GM18873 (cell line): ENCODE data around the gene CRYM.
A peak's percentile ranks its signal among the peaks of the same experiment; 100 is the strongest.
"Not testable (repeated sequence)": the region's sequence is repeated elsewhere in the genome, so short reads cannot be mapped to it uniquely, and the experiment has no call there.

Experiments used
- ATAC-seq: cut with Tn5 transposase; IDR thresholded peaks from one replicate; pipeline ENCODE4 v1.9.1; 2021; ENCODE audit warnings: mild to moderate bottlenecking, moderate library complexity, moderate number of reproducible peaks; ENCODE audit not compliant: unreplicated experiment, low FRiP score

Gene CRYM

GRCh38 chr16:21281698-21282389 lies 3.8 kb upstream of the CRYM start:
- ATAC-seq = no peak

DNA sequence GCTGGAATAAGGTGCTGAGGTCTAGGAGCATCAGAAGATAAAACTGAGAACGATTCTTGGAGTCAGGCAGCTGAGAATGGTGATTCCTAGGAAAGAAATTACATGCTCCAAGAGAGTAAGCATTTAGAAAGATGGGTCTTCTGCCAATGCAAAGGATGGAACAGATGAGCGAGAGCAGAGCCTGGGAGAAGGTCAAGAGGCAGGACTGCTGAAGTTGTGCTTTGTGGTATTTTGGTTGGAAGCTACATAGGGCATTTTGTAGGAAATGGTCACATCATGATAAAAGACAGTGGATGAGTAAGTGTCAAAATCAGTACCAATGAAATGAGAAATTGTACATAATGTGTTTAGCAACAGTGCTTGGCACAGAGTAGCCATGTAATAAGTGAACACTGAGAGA lies 1.4 kb upstream of the CRYM start:
- ATAC-seq = no peak

DNA sequence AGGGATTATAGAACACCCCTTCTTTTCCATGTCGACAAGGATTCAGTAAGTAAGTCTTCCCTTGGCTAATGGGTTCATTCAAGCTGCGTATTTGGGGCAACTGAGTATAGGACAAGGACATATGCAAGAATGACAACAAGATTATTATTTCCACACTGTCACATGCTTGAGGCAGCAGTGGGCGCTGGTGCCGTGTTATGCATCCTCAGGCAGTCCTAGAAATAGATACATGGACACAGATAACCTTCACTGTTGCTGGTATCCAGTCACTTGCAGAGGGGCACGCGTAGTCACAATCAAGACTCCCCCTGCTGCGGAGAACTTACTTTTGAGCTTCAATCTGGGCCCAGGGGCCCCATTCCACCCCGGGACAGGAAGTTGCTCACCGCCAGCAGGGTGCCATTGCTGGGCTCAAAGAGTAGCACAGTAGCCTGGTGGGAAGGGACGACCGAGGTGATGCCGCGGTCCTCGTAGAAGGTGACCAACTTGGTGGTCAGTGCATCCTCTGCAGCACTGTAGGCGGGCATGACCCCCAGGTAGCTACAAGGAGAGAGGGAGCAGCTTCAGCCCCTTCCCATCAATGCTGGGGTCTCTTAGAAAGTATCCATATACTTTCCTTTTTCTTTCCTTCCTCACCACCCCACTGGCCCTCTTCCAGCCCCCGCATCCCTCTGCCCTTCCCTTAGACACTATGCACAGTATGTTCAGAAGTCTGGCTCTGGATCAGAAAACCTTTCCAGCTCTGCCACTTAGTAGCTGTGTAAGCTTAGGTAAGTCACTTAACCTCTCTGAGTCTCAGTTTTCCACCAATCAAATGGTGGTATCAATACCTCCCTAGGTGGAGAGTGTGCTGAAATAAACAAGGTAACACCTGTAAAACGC lies 804 bp downstream of the CRYM start:
- ATAC-seq = no peak

DNA sequence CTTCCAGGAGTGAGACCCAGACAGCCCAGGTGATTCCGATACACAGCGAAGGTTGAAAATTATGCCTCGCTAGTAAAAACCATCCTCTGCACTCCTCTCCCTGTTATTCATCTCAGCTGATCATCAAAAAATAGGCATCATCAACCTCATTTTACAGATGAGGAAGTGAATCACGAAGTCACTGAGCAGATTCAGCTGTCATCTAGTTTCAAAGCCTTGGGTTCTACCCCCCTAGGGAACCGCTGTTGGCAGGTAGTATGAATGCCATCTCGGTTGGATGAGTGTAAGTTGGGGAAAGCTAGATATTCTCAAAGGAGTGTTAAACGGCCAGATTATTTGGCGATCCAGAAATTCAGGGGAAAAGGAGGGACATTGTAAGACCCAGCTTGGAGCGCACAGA lies 2.0 kb downstream of the CRYM start:
- ATAC-seq = no peak

DNA sequence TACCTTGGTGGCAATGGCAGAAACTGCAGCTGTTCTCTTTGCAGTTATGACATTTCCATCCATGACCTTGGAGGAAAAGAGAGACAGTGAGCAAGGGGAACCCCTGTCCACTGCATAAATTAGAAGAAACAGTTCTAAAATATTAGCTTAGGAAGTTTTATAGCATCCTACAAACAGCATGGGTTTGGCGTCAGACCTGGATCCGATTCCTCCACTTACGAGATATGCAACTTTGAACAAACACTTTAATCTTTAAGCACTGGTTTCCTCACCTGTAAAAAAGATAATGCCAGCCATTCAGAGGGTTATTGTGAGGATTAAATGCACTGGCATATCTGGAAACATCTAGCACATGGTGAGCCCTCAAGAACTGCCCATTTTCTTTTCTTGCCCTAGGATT lies 2.6 kb downstream of the CRYM start:
- no peak for ATAC-seq

GRCh38 chr16:21274172-21274726 lies 3.8 kb downstream of the CRYM start:
- no peak for ATAC-seq

DNA sequence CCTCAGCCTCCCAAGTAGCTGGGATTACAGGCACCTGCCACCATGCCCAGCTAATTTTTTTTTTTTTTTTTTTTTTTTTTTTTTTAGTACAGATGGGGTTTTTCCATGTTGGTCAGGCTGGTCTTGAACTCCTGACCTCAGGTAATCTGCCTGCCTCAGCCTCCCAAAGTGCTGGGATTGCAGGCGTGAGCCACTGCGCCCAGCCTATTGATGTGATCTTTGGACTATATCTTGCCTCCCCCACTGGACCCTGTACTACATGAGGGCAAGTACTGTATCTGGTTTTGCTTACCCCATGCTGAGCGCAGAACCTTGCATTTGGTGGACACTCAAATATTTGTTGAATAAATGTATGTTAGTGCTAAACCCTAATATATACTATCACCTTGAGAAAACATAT lies 5.3 kb downstream of the CRYM start:
- not testable (repeated sequence) for ATAC-seq

- no peak for ATAC-seq
Observed at GRCh38 chr16:21272253-21272652, 5.8 kb downstream of the CRYM start.

DNA sequence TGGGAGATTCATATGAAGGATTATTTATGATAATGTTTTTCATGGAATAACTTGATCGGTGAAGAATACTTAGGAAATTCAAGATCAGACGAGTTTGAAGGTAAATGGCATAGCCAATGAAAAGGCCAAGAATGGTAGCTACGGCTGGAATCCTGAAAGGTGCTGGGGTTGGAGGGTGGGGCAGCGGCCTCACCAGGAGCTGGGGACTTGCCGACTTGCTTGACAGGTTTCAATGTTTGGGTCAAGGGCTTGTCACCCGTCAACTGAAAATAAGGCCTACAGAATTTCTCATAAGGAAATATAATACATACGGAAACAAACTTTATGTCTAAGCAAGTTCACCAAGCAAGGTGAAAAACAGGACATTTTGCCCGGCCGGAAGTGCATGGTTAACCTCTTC lies 9.9 kb downstream of the CRYM start:
- no peak for ATAC-seq

DNA sequence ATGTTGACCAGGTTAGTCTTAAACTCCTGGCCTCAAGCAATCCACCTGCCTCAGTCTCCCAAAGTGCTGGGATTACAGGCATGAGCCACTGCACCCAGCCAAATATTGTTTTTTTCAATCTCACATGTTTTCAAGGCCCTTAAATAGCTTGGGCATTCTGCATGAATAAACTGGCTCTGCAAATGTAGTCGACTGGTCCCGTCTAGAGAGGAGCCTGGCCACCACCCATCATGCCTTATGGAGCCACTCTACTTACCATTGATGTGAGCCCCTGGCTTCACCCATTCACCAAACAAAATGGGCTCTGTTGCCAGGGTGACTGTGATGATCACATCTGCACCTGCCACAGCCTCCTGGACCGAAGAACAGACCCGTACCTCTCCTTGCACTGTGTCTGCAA lies 10.8 kb downstream of the CRYM start:
- ATAC-seq = no peak

GRCh38 chr16:21265104-21265837 lies 12.8 kb downstream of the CRYM start:
- no peak for ATAC-seq

- no peak for ATAC-seq
Observed at GRCh38 chr16:21264571-21265036, 13.5 kb downstream of the CRYM start.

DNA sequence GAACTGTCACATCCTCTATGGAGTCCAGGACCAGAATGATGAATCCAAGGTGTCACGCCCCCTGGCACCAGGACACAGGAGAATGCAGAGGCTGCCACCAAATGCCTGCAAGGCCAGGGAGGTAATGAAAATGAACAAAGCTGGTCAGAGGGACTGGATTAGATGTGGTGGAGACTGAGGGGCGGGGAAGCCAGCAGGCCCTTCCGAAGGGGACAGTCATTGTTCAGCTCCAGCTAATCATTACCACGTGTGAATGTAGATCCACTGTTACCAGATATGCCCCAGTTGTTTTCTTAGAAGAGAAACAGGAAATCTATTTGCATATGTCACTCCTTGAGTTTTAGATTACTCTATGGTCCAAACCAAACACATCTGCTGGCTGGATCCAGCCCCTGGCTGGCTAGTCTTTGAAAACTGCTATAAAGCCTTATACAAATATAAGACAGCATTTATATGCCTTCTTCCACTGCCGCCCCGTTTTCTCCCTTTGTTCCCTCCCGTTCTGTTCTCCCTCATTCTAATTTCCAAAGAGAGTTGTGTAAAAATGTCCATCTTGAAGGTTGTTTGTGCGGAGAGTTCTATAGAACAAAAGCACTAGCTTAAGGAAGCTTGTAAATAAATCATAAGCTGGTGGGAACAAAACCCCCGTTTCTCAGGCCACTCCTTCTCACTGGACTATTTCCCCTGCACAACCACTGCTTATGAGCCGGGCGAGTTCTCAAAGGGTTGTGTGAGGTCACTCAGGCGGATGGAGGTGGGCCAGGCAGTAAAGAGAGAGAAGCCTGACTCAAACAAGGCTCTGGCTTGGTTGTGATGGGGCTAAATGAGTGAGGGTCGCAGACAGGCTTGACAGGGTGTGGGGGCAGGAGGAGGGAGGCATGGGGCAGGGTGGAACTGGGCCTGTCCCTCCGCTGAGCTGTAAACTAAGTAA lies 14.2 kb downstream of the CRYM start:
- peak; percentile 81 for ATAC-seq

- no peak for ATAC-seq
Observed at GRCh38 chr16:21262779-21263639, 15.1 kb downstream of the CRYM start.

DNA sequence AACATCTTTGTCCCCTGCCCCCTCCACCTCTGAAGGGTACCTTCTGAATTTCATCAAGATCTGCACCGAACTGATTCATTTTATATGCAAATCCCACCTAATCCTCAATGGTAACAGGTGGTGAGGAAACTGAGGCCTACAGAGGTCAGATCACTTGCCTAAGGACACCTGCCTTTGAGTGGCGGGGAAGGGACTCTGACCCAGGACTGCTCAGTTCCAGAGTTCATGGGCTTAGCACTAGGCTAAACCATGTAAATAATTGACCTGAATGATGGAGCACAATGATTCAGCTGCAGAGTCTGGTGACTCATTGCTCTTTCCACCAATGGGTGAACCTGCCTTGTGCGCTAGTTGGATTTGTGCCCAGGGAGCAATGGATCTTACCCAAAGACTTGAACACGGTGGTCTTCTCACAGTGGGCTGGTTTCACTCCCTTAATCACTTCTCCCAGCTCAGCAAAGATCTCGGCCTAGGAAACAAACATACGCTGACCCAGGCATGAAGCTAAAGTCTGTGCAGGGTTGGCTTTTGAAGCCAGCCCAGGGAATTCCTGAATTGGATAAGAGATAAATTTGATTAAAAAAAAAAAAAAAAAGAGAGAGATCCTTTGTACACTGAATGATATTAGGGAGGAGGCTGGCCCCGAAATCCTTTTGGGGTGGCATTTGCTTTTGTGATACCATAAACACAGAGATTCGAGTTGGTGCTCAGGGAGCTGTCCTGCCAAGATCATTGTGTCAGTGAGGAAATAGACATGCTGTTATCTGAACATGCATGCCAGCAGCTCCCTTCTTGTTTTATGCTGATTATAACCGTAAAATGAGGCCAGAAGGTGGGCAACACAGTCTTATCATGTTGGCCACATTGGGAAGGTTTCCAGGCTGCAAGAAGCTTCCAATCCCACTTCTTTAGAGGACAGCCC lies 17.0 kb downstream of the CRYM start:
- no peak for ATAC-seq

GRCh38 chr16:21257284-21257683 lies 20.8 kb downstream of the CRYM start:
- no peak for ATAC-seq

DNA sequence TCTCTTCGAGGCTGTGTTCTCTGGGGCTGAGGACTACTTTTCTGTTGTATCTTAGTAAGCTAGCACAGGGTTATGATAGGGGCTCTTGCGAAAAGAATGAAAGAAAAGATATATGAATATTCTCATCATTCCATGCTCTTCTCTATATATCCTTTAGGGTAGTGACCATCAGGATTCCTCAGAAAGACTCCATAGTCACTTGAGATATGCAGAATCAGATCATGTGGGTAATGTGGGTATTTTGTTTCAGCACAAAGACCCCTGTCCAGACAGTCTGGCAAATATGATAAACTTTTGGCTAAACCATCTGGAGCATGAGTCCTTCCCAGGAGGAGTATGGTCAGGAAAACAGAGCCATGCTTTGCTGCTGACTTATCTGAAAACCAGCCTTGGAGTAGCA lies 21.5 kb downstream of the CRYM start:
- ATAC-seq = no peak

DNA sequence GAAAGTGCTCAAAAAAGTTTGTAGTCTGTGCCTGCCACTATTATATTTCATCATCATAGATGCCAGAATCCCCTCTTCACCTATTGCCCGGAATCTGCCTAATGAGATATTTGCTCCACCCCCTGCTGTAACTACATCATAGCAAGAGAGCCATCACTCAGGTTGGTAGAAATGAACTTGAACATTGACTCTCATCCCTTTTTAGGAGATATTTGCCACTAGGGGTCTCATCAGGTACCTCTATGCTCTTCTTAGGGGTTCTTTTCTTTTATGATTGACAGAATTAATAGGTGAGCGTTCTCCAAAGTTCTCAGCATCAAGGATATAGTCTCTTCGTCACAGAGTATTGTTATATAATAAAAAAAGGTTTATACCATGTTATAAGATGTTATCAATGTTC lies 24.6 kb downstream of the CRYM start:
- no peak for ATAC-seq
